ENCODE measurements around the gene GABBR2. TPM values are rescaled to one million over a fixed set of nuclear protein-coding genes. Genes with fewer than 3 reads are reported as not detected.

The GABBR2 gene
- total RNA-seq, 1 donor from 2014 or later: not detected

DNA sequence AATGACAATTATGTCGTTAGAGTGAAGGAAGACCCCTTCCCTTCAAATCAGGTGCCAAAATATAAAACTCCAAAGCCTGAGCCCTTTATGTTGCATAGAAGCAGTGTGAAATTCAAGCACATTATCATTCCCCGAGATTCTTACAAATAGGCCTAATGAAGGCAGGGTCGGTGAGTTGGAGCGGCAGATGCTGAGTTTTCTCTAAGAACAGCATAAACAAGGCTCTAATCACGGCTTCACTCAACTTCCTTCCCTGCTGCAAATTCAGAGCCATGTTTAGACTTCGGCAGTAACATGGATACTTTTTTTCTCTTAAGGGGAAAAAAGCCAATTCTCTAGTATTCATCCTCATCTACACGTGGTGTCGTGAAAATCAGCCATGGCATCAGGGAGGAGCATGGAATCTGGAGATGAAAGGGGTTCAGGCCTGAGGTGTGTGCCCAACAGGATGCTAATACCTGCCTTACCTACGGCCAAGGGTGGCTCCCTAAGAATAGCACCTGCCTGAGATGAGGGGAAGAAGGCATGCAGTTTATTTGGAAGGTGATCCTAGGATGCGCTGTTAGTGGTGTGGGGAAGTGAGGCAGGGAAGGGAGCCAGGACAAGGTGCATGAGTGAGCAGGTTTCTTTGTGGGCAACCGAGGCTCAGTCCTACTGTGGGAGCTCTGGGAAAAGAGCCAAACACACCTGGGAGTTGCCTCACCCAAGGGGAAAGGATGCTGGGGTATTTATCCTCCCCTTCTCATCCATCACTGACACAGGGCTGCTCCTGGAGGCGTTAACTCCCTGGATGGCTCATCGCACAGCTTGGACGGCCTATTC is 306.5 kb downstream of the GABBR2 start:
- no peak for DNase-seq (ENCODE audit: low read depth)

DNA sequence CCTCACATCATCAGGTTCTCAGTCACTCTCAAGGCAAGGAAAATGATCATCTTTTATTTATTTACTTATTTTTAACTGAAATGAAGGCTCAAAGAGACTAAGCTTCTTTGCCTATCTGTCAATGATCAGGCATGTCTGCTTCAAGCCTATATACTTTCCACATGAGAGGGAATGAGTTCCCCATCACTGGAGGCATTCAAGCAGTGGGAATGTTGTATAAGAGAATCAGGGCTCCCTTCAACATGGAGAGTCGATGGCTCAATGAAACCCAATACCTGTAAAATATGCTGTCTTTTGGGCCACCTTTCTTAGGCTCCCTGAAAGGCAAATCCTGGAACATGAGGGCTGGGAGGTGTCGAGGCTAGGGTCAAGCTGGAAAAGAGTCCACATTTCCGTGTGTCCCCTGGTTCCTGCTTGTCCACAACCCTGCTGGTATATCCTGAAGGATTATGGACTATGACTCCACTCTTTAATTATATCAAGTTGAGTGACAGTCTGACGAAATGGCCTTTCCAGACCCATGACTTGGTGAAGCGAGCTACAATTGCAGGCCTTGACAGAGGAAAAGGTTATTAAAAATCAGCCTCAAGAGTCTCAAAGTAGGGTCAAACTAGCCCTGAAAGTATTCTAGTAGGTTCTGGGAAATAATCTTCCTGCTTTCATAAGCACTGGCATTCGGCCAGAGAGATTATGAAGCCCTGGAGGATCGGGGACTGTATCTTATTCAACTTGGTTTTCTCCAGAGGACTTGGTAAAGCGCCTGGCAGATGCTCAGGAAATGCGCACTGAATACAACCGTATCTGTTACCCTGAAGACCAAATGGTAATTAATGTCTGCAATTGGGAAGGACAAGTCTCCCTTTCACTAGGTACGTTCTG is 307.4 kb downstream of the GABBR2 start:
- DNase-seq (ENCODE audit: low read depth): no peak

DNA sequence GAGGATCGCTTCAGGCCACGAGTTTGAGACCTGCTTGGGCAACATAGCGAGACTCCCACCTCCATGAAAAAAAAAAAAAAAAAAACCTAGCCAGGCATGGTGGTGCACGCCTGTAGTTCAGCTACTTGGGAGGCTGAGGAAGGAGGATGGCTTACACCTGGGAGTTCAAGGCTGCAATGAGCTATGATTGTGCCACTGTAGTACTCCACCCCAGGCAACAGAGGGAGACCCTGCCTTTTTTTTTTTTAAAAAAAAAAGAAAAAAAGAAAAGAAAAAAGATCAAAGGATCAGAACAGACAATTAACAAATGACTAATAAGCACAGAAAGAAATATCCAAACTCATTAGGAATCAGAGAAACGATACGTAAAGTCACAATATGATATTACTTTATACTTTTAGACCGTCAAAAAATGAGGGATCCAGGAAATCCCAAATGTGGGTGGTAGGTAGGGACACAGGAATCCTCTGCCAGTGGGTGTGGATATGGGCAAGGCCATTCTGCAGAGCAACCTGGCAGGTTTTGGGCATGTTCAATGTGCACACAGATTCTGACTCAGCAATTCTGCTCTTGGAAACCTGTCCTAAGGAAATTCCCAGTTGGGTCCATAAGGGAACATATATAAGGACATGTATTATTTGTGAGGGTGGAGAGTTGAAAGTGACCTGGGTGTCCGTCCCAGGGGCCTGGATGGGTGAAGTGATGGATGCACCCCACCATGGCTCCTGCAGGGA is 308.6 kb downstream of the GABBR2 start:
- no peak for DNase-seq (ENCODE audit: low read depth)

DNA sequence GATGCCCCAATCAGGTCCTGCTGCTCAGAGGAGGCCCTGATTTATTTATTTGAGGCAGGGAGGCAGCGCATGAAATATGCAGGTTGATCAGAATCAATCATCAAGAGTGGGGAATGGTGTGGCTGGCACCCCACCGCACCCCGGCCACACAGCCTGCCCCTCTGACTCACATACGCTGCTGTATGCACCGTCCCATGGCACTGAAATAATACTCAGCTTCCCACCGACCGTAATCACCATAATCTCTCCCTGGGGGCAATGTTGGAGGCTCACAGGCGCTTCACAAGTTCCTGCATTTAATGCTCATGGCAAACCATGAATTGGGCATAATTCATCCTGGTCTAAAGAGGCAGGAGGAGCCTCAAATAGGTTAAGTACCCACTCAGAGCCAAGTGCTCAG is 312.1 kb downstream of the GABBR2 start:
- DNase-seq (ENCODE audit: low read depth): no peak

DNA sequence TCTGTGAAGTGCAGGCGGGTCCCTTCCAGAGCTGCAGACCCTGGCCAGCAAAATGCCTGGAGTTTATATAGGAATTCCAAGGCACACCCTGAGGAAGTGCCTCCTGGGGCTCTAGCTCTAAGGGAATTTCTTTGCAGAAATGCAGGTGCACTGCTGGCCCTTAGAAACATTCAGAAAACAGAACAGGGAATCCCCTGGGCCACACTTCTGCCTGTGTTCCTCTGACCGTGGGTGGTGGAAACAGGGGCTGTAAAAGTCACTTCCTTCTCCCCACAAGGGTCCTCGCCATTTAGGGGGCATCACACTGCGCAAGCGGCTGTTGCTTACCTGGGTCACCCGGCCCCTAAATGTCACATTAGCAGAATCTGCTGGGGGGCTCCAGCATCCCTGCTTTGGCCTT is 312.5 kb downstream of the GABBR2 start:
- no peak for DNase-seq (ENCODE audit: low read depth)

DNA sequence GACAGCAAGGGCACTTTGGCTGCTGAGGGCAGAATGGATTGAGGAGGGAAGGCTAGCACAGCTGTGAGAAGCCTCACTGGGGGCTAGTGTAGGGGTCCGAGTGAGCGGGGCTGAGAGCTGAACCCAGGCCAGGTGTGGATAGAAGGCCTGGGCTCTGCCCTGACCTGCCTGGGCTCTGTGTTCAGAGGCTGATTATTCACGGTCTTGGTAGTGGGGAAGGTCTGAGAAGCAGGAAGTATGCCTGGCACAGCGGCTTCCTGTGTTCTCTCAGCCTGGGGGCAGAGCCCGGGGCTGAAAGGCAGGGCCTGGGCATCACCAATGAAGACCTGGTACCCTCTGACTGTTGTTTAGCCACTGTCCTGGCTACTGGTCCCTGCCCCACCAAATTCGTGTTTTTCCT is 316.9 kb downstream of the GABBR2 start:
- no peak for DNase-seq (ENCODE audit: low read depth)

DNA sequence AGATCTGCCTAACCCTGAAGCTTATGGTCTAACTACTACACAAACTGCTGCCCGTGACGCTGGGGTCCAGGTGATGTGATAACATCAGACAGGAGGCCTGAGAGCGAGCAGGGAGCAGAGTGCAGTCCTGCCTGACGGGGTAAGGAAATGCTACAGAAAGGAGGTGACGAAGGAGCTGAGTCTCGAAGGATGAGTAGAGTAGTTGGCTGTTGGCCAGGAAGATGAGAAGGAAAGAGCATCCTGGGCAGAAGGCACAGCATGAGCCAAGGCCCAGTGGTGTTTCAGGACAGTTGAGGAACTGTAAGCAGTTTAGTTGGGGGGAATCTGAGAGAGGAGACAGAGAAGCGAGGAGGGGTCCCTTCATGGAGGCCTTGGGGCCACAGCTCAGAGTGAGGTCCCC is 317.3 kb downstream of the GABBR2 start:
- DNase-seq (ENCODE audit: low read depth): no peak

DNA sequence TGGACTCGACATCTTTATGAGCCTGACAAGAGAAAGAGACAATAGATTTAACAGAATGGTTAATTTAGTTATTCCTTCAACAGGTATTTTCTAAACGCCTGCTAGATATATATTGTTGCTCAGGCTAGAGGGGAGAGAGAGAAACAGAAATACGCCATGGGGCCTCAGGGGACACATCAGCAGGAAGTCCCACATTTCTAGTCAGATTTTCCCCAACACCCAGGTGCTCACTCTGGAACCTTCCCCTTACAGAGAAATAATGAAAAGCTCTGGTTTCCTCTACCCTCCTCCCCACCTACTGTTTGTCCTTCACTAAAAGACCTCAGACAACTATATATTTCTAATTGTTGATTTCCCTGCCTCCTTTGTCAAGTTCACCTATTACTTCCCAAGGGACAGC is 323.0 kb downstream of the GABBR2 start:
- DNase-seq (ENCODE audit: low read depth): no peak

DNA sequence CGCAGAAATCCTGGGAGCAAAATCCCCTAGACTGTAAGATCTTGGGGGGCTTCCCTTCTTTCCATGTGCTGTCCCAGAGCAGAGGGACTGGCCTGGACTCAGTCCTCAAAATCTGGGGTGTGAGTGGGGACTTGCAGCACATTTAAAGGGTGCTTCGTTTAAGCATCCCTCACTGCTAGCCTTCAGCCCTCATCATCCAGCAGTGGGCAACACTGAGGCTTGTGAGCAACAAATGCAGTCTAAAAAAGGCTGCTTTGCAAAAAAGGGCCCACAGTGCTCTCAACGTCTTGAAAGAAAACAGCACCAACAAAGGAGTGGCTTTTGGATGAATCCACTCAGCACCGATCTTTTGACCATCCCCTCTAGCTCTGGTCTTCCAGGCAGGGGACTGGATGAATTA is 325.0 kb downstream of the GABBR2 start:
- DNase-seq (ENCODE audit: low read depth): no peak

DNA sequence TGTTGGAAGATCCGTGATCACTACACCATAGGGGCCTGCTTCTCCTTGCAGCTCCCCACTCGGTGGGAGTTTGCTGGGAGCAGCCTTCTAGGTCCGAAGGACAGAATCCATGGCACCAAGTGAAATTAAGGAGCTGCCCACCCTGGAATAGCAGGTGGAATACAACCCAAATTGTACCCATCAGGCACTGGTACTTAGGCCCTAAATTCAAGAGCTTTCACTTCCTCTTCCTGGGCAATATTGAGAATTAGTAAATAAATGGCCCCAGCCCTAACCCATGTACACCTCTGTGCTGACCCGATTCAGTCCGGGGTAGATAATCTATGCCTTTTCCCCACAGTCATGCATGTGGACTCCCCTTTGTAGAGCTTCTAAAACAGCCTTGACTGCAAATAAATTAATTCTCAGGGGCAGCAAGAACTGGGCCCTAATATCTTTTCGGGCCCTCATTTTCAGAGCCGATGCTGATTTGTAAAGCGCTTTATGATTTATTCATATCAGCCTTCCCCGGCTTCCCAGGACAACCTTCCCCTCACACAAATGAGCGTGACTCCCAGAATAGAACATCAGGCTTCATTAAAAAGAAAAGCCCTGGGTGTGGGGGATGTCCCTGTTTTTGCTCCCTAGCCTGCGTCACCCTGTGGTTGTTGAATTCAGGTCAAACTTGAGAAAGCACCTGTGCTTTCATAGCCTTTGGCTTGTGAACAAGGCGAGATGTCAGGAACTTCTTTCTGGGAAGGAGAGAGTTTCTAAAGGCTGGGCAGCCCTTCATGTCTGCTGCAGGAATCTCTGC is 327.2 kb downstream of the GABBR2 start:
- DNase-seq (ENCODE audit: low read depth): no peak

DNA sequence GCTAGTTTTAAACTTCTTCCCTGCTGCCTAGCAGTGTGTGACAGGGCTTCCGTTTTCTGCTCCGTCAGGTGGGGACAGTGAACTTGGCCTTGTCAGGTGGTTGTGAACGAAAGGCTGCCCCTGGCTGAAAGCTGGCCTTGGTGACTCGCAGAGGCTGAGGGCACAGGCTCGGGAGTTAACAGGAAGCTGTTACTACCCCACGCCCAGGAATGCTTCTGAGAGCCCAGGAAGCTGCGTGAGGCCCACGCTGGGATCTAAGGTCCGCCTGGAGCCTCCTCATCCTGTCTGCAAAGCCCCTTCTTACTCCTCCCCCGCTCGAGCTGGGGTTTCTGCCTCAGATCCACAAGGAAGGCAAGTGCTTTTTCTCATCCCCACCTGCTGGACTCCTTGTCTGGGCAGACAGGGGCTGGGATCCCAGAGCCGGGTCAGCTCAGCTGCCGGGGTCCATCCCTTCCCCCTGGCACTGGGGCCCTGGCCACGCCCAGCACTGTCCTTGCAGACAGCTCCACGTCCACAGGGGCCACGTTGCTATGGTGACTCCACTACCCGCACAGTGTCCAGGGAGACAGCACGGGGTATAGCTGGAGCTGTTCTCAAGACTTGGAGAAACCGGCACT is 328.6 kb downstream of the GABBR2 start:
- peak; percentile 60 for DNase-seq (ENCODE audit: low read depth)

DNA sequence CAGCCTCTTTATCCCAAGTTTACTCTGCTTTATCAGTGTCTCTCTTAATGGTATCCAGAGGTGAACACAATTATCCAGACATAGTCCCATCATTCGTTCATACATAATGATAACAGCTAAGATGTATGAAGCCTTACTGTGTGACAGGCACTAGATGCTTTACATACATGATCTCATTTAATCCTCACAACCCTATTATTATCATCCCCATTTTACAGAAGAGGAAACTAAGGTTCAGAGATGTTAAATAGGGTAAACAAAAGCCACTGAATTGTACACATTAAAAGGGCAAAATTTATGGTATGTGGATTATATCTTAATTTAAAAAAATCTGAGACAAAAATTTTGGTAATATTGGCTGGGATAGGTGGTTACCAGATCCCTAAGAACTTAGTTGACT is 329.2 kb downstream of the GABBR2 start:
- no peak for DNase-seq (ENCODE audit: low read depth)

DNA sequence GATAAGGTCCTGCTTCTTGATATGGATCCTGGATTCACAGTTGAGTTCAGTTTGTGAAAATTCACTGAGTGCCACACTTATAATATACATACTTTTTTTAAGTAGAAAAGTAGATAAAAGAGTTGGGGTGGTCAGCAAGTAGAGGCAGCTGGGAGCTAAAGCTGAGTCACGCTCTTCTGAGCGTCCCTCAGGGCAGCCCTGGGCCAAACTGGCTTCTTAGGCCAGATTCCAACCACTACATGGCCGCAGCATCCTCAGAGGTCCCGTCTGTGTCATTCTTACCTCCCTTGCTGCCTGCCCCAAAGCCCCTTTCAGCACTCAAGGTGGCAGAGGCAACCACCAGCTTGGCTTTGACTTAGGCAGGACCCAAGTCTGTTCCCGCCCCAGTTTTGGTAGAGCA is 329.9 kb downstream of the GABBR2 start:
- DNase-seq (ENCODE audit: low read depth): no peak

DNA sequence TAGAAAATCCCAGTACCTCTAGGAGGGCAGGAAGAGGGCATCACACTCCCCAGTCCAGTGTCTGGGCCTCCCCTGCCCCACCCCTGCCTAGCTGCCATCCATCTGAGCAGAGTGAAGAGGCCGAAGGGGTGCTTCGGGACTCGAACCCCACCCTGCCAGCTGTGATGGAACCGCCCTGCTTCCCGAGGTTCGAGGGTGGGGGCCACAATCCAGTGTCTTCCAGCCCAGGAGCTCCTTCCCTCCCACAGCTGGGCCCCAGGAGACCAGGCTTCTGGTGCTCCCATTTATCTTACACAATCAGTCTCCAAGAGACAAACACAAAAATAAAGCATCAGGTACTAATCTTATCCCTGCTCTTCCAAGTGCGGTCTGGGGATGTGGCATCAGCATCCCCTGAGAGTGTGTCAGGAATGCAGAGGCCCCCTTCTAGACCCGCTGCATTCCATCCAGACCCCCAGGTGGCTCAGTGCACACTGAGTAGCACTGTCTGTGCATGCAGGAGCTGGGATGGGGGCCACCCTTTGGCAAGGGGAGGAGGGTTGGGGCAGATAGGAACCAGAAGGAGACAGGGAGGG is 330.4 kb downstream of the GABBR2 start:
- no peak for DNase-seq (ENCODE audit: low read depth)

DNA sequence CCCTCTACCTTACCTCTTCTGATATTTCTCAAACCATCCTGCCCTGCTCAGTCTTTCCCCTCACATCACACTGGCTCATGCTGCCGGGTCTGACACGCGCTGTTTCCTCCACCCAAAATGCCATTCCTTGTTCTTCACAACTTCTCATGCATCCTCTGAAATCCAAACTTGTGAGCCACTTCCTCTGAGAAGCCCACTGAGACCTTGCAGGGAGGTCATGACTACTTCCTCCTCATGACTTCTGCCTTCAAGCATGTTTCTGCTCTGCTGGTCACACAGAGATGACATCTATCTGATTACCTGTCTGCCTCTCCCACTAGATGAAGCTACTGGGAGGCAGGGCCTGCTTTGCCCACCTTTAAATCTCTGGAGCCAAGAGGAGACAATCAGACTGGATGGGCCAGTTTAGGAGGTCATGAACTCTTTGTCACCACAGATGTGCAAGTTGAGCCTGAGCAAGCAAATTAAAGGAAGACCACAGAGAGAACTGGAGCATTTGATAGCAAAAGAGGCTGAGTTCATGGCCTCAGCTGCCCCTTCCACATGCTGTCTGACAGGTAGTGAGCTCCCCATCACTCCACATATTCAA is 333.5 kb downstream of the GABBR2 start:
- DNase-seq (ENCODE audit: low read depth): peak; percentile 89

DNA sequence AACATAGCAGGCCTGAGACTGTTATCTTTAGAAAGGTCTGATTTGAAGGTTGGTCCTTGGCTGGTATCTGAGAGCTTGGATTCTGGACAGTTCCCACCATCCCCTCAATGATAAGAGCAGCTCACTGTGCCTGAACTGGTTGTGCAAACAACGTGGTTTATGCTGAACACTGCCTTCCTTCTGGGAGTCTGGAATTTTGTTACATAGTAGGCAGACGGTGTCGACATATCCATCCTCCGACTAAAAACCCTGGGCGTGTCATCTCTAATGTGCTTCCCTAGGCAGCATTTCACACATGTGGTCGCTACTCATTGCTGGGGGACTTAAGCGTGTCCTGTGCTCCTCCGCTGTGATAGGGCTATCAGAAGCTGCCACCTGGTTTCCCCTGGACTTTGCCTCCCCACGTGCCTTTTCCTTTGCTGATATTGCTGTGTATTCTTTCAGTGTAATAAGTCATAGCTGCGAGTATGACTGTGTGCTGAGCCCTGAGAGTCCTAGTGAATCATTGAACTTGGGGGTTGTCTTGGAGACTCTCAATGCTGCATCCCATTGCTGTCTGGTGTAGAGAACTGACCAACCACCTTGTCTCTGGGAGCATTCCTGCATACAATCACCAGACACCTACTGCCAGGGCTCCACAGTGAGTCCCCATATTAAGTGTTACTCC is 334.2 kb downstream of the GABBR2 start:
- peak; percentile 95 for DNase-seq (ENCODE audit: low read depth)

DNA sequence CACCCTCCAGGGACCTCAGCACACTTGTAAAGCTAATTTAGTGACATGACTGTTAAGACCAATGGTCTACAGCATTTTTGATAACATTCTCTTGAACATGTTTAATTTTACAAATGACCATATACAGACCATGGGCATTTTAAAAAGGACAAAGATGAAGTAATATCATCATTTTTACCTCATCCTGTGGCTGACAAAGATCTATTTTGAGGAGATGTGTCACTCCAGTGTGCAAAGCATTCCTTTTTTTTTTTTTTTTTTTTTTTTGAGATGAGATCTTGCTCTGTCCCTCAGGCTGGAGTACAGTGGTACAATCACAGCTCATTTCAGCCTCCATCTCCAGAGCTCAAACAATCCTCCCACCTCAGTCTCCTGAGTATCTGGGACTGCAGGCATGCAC is 335.1 kb downstream of the GABBR2 start:
- peak; percentile 7 for DNase-seq (ENCODE audit: low read depth)

DNA sequence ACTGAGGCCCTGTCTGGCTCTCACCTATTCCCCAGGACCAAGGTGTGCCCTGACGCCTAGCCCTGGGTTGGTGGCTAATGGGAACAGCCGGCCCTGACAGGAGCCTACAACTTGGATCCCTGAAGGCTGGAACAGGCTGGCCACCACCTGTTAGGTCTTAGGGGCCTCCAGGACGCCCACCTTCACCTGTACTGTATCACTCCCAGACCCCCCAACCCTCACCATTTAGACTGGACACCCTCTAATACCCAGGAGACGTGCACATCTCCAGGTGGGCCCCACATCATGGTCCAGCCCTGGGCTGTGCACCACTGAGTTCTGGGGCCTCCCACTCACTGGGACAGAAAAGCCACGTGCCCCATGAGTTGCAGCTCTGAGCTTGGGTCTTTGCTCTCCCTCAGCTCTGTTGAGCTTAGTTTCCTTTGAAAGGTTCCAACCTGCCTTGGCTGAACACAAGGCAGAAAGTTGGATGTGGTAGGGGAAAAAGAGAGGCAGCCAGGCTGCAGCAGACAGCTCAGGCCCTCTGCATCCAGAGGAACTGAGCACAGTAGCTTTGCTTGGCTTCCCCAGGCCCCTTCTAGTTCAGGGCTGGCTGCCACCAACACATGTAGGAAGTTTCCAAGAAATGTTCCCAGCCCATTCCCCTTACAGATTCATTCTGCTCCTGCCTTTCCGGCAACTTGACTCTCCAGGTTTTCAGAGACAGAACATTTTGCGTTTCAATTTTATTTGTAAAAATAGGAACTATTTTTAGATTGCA is 336.5 kb downstream of the GABBR2 start:
- no peak for DNase-seq (ENCODE audit: low read depth)

DNA sequence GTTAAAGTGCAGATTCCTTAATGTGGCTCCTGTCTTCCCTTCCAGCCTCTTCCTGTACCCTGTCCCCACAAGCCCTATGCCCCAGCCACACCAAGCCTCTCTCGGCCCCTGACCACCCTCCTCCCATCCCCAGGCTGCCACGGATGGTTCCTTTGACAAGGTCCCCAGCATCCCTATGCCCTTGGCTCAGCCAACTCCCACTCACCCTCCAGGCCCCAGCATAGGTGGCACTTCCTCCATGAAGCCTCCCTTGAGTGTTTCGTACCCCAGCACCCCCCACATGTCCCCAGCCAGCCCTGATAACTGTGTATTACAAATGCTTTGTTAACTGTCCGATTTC is 337.8 kb downstream of the GABBR2 start:
- DNase-seq (ENCODE audit: low read depth): no peak

Data from renal cortical epithelial cell (primary cell).